NCI-H345 treated with DMSO at 0.1 percent for 48 hours (cell line): Measurements from ENCODE around the gene TMEM239.
"Not testable (repeated sequence)": the region's sequence is repeated elsewhere in the genome, so short reads cannot be mapped to it uniquely, and the experiment has no call there.

Experiments used
- DNase-seq: peaks from one replicate; lab custom pipeline; 2025; ENCODE audit not compliant: unreplicated experiment; lab: John Stamatoyannopoulos, UW

The TMEM239 gene

DNA sequence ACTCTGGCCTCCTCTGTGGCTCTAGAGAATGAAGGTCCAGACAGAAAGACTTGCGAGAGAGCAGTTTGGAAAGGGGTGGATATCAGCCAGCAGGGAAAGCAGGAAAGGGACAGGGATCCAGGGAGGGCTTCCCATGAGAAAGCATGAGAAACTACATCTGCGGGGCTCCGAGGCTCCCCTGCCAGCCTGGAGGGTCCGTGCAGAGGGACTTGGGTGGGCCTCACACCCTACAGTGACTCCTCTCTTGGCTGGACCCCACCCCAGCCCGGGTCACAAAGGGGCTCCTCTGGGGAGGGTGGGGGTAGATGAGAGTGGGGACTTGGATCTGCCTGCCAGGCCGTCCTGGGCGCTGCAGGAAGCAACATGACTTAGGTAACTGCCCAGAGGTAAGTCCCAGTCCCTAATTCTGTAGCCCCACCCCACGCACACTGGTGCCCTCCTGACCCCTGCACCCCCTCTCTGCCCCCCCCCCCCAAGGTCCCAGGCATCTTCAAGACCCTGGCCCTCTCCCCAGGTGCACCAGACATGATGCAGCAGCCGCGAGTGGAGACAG lies at the start of gene TMEM239:
Gene TMEM239 (plus strand): TSS at position 335 of the 553 bp plus-strand sequence. CDS start 191 bp downstream, at position 526.
- DNase-seq: no peak

DNA sequence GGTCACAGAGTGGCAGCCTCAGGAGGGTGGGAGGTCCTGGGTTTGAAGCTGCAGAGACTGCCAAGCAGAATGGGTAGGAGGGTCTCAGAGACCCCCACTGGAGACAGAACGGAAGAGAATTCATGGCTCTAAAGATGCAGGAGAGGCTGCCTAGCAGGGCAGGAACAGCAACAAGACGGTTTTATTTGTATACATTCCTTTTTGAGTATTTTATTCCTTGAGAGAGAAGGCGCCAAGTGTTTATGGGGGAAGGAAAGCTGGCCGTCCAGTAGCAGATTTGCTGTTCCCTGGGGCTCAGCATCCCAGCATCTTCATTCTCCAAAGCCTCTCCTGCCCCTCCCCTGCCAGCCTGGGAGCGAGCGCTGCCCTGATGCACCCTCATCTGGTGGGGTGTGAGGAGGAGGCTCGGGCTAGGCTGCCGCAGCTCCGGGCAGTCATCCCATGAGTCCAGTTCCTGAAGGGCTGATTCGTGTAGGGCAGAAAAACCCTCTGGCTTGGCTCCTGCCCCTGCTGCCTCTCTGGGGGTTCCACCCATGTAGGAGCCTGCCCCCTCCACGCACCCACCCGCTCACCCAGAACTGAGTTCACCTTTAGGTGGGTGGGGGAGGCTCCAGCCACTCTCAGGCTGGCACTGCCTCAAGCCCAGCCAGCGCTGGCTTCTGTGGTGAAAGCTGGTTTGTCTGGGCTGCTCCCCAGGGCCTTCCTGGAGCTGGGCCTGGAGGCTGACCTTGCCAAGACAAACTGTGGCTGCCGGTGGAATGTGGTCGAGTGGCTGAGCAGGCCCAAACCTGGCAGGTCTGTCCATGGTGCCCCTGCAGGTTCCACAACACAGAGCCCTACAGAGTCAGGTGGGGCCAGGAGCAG lies 48.2 kb upstream of the TMEM239 start:
- DNase-seq: no peak

DNA sequence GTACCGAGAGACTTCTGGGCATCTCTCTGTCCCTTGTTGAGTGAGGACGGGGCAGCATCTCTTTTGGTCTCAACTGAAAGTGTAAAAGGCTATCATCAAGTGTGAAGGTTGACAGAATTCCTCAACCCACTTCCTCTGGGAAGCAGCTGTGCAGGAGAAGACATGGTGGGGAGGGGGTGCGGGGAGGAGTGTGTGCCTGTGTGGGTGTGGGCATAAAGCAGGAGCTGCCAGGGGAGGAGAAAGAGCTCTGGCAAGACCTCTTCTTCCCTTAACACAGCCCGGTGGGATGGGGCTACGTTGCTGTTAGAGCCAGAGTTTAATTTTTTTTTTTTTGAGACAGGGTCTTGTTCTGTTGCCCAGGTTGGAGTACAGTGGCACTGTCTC lies 47.5 kb upstream of the TMEM239 start:
- no peak for DNase-seq

DNA sequence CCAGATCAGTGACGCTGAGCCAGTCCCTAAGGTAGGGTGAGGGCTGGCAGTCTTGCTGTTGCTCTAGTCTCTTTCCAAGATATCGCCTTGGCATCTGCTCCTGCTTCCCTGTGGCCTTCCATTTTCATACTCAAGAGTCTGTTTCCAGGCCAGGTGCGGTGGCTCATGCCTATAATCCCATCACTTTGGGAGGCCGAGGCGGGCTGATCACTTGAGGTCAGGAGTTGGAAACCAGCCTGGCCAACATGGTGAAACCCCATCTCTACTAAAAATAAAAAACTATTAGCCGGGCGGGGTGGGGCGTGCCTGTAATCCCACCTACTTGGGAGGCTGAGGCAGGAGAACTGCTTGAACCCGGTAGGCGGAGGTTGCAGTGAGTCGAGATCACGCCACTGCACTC lies 46.1 kb upstream of the TMEM239 start:
- not testable (repeated sequence) for DNase-seq

DNA sequence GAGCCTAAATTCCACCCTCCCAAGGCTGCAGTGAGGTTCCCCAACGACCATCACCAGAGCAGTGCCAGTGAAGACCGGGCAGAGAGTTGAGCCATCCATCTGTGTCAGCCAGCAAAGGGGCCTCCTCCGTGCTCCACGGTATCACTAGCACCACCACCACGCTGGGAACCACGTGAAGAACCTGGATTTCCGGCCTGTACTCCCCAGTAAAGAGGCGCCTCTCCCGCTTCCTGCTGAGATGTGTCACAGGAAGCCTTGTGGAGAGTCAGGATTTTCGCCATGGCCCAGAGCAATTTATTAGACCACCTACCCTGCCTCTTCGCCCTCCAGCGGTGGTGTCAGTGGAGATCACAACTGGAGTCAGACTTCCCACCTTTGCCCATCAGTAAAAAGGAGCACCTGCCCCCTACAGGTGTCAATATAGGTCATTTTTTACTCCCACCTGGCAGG lies 44.5 kb upstream of the TMEM239 start:
- no peak for DNase-seq

DNA sequence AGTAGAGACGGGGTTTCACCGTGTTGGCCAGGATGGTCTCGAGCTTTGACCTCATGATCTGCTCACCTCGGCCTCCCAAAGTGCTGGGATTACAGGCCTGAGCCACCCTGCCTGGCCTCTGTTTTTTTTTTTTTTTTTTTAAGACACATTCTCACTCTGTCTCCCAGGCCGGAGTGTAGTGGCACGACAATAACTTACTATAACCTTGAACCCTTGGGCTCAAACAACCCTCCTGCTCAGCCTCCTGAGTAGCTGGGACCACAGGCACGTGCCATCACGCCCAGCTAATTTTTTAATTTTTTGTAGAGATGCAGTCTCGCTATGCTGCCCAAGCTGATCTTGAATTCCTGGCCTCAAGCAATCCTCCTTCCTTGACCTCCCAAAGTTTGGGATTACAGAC lies 42.4 kb upstream of the TMEM239 start:
- no peak for DNase-seq

DNA sequence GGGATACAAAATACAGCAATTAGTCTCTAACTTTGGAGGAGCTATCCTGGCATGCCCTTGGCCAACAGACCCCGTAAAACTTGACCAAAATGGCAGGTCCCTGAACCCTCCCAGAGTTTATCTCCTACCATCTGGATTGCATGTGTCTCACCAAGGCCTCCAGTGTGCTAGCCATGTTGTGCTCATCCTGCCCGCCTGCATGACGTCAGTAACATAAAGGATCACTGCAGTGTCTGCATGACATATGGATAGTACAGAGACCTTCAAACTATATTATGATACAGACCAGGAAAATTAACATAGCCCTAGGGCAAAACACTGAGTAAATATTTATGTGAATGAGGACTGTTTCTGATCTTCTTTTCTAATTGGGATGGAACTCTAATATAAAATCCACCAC lies 41.0 kb upstream of the TMEM239 start:
- no peak for DNase-seq

DNA sequence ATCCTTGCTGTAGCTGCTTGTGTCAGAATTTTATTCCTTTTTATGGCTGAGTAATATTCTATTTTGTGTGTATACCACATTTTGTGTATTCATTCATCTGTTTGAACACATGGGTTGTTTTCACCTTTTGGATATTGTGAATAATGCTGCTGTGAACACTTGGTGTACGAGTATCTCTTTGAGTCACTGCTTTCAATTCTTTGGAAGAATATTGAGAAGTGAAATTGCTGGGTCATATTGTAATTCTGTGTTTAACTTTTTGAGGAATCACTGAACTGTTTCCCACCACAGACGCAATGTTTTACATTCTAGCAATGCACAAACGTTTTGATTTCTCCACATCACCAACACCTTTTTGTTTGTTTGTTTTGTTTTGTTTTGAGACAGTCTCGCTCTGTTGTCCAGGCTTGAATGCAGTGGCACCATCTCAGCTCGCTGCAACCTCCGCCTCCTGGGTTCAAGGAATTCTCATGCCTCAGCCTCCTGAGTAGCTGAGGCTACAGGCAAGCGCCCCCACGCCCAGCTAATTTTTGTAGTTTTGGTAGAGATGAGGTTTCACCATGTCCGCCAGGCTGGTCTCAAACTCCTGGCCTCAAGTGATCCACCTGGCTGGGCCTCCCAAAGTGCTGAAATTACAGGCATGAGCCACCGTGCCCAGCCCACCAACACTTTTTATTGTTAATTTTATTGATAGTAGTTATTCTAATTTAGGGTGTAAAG lies 37.4 kb upstream of the TMEM239 start:
- no peak for DNase-seq

DNA sequence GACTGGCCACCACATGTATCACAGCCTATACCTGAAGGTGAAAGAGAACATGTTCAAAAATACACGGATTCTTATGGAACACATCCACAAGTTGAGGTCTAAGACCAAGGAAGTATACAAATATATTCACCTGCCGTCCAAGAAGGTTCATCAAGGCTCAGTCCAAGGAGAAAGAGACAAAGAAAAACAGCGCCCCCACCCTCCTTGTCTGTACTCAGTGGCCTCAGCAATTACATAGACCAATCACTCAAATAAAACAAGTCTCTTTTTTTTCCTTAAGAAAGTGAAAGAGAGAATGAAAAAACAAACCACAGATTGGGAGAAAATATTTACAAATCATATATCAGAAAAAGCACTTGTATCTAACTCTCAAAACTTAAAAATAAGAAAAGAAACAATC lies 35.2 kb upstream of the TMEM239 start:
- no peak for DNase-seq

DNA sequence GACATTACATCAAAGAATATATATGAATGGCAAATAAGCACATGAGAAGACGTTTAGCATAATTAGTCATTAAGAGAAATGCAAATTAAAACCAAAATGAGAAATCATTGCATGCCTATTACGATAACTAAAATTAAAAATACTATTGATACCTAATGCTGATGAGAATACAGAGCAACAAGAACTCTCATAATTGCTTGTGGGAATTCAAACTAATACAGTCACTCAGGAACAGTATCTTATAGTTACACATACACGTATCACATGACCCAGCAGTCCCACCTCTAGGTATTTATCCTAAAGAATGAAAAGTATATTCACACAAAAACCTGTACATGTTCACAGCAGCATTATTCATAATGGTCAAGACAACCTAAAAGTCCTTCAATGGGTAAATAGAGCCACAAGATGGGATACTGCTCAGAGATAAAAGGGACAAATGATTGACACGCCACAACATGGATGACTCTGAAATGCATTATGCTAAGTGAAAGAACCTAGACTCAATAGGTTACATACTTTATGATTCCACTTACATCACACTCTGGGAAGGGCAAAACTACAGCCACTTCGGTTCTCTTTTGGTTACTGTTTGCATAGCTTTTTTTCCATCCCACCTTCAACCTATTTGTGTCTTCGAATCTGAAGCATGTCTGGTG lies 32.1 kb upstream of the TMEM239 start:
- no peak for DNase-seq

DNA sequence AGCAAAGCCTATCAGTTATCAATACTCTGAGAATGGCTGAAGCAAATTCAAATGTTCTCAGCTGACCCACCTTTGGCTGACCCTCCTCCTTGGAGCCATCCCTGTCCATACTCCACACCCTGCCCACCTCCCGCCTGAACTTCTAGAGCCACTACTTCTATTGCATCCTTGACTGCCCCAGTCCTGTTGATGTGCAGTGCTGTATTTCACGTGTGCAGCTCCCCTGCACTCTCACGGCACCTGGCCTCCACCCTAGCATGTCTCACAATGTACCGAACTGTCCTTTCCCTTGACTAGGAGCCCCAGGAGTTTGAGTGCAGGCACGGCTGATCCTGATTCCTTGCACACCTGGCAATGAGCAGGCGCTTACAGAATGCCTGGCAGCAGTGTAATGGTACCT lies 22.7 kb upstream of the TMEM239 start:
- no peak for DNase-seq

DNA sequence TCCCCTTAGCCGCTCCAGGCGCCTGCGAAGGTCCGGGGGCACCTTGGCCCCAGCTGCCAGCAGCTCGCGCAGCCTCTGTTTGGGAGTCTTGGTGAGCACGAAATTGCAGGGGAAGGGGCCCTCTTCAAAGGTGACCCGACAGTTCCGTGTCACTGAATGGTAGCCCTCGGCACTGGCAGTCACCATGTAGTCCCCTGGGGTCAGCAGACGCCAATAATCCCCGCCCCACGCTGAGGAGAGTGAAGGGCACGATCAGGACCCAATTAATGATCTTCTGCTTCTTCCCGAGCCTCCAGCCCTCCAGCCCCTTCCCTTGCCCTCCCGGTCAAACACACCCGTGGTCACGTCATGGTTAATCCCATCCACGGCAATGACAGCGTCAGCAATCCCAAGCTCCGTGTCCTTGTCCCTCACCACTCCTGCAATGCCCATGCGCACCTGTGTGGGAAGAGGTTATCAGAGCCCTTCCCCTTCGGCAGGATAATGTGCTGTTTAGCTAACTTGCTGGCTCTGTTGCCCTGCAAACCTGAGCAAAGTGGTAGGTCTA lies 21.9 kb upstream of the TMEM239 start:
- DNase-seq: no peak

DNA sequence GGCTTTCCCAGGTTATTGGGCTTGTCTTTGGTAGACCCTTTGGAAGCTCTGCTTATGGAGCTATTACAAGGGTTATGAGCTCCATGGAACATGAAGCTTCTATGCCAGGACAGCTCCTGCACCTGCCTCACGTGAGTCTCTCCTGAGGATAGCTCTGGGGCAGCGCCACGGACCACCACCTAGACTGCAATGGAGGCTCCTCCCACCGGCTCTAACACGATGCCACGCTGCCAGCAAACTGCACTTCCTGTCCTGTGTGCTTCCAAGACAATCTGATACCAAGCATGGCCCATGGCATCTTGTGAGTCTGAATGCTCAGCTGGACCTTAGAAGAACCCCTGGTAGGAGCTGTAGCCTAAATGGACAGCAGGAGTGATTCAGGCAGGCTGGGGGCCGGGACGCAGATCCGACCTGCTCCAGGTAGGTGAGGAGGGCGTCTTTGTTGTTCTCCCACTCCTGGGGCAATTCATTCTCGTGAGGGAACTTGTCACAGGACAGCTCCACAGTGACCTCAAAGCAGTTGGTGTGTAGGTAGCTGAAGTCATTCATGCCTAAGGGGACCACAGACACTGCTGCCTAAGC lies 21.2 kb upstream of the TMEM239 start:
- DNase-seq: no peak

DNA sequence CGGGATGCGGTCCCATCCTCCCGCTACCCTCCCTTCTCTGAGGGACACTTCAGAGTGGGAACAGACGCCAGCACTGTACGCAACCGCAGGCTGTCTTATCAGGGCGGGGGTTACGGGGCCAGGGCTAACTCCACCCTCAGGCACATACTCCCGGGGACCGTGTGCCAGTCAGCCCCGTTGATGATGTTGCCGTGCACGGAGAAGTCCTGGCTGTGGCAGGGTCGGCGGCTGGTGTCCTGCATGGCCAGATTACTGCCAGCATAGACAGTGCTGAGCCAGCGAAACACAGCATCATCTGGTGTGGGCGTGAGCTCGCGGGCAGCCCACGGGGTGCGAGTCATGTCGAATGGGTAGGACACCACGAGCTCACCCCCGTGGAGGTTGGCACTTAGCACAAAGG lies 20.7 kb upstream of the TMEM239 start:
- no peak for DNase-seq

DNA sequence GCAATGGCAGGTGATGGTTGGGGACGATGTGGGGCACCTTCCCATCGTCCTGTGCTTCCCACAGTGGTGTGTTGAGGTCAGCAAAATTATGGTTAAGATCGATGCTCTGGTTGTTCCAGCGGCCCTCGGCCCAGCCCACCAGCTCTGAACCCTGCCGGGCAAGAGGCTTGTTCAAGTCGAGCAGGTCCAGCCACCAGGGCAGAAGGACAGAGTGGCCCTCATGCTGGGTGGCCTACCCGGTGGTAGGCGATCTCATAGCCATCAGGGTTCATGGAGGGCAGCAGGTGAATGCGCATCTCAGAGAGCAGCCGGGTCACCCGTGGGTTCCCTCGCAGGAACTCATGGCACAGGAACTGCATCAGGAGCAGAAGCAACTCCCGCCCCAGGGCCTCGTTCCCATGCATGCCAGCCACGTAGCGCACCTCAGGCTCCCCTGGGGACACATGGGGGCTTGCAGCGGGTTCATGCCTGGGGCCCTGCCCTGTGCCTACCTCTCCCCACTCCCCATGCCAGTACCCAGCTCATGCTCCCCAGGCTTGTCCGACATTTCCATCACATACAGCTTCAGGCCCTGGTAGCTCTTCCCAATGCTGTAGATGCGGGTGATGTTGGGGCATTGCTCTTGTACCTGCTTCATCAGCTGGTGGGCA lies 20.0 kb upstream of the TMEM239 start:
- DNase-seq: no peak

DNA sequence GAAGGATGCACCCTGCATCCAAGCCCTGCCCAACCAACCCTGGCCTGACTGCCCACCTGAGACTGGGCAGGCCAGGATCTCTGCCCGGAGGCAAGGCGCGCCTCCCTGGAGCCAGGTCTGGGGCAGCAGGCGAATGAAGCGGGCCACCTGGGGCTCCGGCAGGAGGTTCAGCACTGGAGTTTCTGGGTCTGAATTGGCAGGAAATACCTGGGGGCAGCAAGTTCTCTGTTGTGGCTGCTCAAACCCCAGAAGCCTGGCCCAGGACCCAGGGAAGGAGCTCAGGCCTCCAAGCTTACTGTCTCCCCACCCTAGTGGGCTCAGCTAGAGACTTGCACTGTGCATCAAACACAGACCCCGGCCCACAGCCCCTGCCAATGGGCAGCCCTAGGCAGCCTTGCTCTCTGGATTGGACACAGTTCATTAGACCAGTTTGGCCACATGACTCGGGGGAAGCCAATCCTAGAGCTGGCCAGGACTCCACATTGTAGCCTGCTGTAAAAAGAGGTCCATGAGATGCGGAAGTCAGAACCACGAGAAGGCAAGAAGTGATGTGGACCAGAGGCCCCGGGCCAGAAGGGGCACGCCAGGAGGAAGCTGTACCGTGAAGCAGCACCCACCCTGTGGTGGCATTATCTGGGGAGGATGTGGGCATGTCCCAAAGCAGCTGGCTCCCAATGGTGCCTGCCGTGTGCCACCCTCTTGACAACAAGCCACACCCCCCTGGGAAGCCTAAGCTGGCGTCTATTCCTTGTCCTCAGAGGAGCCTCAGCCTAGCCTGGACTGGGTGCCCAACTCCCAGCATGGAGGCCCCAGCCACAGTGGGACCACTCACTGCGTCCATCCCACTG lies 18.8 kb upstream of the TMEM239 start:
- DNase-seq: no peak

DNA sequence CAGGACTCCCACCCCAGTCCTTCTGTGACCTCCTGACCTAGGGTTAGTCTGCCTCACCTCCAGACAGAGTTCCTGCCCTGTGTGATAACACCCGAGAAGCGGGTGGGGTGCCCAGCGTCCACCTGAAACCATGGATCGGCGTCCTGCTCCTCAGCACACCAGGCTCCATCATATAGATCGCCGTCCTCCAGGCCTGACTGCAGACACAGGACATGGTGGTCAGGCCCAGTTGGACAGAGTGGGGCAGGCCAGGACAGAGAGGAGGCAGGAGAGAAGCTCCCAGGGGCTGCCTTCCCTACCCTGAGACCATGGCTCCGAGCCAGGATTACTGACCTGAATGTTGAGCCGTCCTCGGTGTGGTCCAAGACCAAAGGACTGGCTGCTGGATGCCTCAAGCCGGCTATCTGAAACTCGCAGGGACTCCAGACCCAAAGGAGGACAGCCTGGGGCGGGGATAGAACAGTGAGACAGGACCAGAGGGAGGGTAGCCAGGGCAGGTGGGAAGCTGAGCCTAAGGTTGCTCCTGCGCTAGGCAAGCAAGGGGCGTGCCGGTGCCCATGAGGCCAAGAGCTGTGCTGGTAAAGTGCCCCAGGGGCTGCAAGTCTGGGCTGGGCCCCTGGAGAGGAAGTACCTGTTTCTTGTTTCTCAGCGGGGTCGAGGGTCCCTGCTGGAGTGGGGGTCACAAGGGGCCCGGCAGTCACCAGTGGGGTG lies 17.9 kb upstream of the TMEM239 start:
- no peak for DNase-seq

DNA sequence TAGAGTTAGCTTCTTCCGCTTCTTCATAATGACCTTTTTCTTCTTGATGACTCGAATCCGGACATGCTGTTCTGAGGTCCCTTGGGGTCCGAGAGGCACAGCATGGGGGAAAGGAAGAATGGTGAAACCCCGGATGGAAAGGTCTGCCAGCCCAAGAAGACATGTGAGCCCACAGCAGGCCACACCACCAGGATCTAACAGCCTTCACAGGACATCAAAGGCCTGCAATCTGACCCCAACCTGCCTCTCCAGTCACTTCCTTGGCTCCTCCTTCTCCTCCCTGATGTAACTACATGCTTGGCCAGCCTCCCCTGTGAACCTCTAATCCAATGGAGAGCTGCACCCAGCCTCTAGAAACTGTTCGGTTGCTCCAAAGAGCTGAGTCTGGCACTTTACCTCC lies 17.4 kb upstream of the TMEM239 start:
- DNase-seq: no peak

DNA sequence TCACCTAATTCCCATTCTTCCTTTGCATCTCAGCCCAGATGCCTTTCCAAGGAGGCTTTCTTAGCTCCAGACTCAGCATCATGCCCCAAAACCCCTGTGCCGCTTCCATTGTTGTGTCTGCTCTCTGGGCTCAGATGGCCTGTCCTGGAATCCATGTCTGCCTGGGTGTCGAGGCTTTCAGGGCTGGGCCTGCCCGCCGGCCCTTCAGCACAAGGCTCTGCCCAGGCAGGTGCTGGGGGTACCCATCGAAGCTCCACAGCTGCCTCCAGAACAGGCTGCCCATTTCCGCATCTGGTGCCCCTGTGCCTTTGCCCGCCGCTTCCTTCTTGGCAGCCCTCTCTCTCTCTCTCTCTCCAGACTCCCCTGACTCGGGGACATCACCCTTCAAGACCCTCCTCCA lies 16.9 kb upstream of the TMEM239 start:
- no peak for DNase-seq
